Mesothelial cell of epicardium (in vitro differentiated cells): ENCODE data around the gene IDH3G. TPM values are rescaled to one million over a fixed set of nuclear protein-coding genes. Genes with fewer than 3 reads are reported as not detected.
A peak's percentile ranks its signal among the peaks of the same experiment; 100 is the strongest.

Experiments
- DNase-seq, 2 experiments: peaks; one replicate each; pipeline ENCODE4 v3.0.0; 2021; ENCODE audit warnings: low spot score in 2 of 2; ENCODE audit not compliant: unreplicated experiment in 2 of 2
- H3K27ac Mint-ChIP-seq: 2 replicates; pipeline ENCODE4 v1.8.0; 2021; ENCODE audit warnings: mixed read lengths
- H3K27me3 Mint-ChIP-seq: 2 replicates; pipeline ENCODE4 v1.8.0; 2021; ENCODE audit warnings: low read depth, mixed read lengths
- H3K36me3 Mint-ChIP-seq: 2 replicates; pipeline ENCODE4 v1.8.0; 2021; ENCODE audit warnings: mixed read lengths
- H3K4me1 Mint-ChIP-seq: 2 replicates; pipeline ENCODE4 v1.8.0; 2021; ENCODE audit warnings: mixed read lengths
- H3K4me3 Mint-ChIP-seq: 2 replicates; pipeline ENCODE4 v1.8.0; 2021; ENCODE audit warnings: mild to moderate bottlenecking, moderate library complexity, mixed read lengths
- H3K9me3 Mint-ChIP-seq: 2 replicates; pipeline ENCODE4 v1.8.0; 2021; ENCODE audit warnings: mixed read lengths
- CTCF ChIP-seq: fragments of 200-600 bp; sonication (generic); IDR thresholded peaks from one replicate; pipeline ENCODE4 v1.5.0; 2021; ENCODE audit warnings: antibody characterized with exemption; ENCODE audit not compliant: unreplicated experiment
- total RNA-seq: library from RNA; stranded (reverse); gene quantifications from 3 replicates; pipeline ENCODE4 v1.2.1, GENCODE V29; 2021

IDH3G gene
- total RNA-seq, 1 donor from 2014 or later: 53.5 TPM

- TF ChIP-seq CTCF: no peak
- Mint-ChIP-seq H3K4me1 (peaks cover 7% of the 10 kb centered on the region), H3K4me3 (no peak overlapping the region), H3K27me3 (no peaks in the 10 kb centered on the region), H3K36me3 (no peaks in the 10 kb centered on the region), H3K9me3 (no peaks in the 10 kb centered on the region), H3K27ac (no peak overlapping the region)
- peak in 1 of 2 experiments; percentile 18 for DNase-seq
Measured at GRCh38 chrX:153769158-153769864, 24.9 kb downstream of the IDH3G start.

- Mint-ChIP-seq H3K36me3 (no peaks in the 10 kb centered on the region), H3K27me3 (no peaks in the 10 kb centered on the region), H3K9me3 (no peaks in the 10 kb centered on the region), H3K27ac (no peak overlapping the region), H3K4me3 (no peak overlapping the region), H3K4me1 (peaks cover 10% of the 10 kb centered on the region)
- TF ChIP-seq CTCF: no peak
- DNase-seq: peak in 1 of 2 experiments; percentile 10
Measured at GRCh38 chrX:153768311-153769157, 25.6 kb downstream of the IDH3G start.

- no peak for TF ChIP-seq CTCF
- H3K36me3 Mint-ChIP-seq: no peaks in the 10 kb centered on the region
- no peak overlapping the region for H3K4me3 Mint-ChIP-seq
- no peaks in the 10 kb centered on the region for H3K9me3 Mint-ChIP-seq
- H3K27ac Mint-ChIP-seq: no peak overlapping the region
- DNase-seq: no peak
- H3K4me1 Mint-ChIP-seq: peaks cover 10% of the 10 kb centered on the region
- H3K27me3 Mint-ChIP-seq: no peaks in the 10 kb centered on the region
Measured at GRCh38 chrX:153767674-153768055, 26.5 kb downstream of the IDH3G start.

GRCh38 chrX:153766871-153767673 lies 27.1 kb downstream of the IDH3G start:
- Mint-ChIP-seq H3K36me3 (no peaks in the 10 kb centered on the region), H3K4me1 (peaks cover 10% of the 10 kb centered on the region), H3K27ac (peak overlapping the region; percentile 21), H3K9me3 (no peaks in the 10 kb centered on the region), H3K4me3 (no peak overlapping the region), H3K27me3 (no peaks in the 10 kb centered on the region)
- no peak for TF ChIP-seq CTCF
- DNase-seq: no peak

- Mint-ChIP-seq H3K27me3 (no peaks in the 10 kb centered on the region), H3K4me1 (peaks cover 10% of the 10 kb centered on the region), H3K27ac (peak overlapping the region; percentile 74), H3K9me3 (no peaks in the 10 kb centered on the region), H3K36me3 (no peaks in the 10 kb centered on the region), H3K4me3 (peak overlapping the region; percentile 46)
- no peak for TF ChIP-seq CTCF
- peak in 1 of 2 experiments; percentile 27 for DNase-seq
Measured at GRCh38 chrX:153766098-153766817, 27.9 kb downstream of the IDH3G start.
